HG02623 (cell line): ENCODE results near the gene INPP4A.
A peak's percentile ranks its signal among the peaks of the same experiment; 100 is the strongest.

Experiments
- ATAC-seq: cut with Tn5 transposase; IDR thresholded peaks from one replicate; pipeline ENCODE4 v1.9.1; 2021; ENCODE audit warnings: moderate library complexity; ENCODE audit not compliant: unreplicated experiment

The INPP4A gene

GRCh38 chr2:98509542-98510321, 65.1 kb downstream of the INPP4A start:
- ATAC-seq, result no peak

- no peak for ATAC-seq
These were observed 65.6 kb downstream of the INPP4A start for GRCh38 chr2:98510322-98510662.

GRCh38 chr2:98511981-98512380, 67.3 kb downstream of the INPP4A start:
- ATAC-seq, result no peak

GRCh38 chr2:98512699-98513098, 68.0 kb downstream of the INPP4A start:
- ATAC-seq, result no peak

- no peak for ATAC-seq
These were observed 69.5 kb downstream of the INPP4A start for GRCh38 chr2:98514096-98514639.

GRCh38 chr2:98514879-98515249, 70.2 kb downstream of the INPP4A start:
- no peak for ATAC-seq

GRCh38 chr2:98515250-98515991, 70.8 kb downstream of the INPP4A start:
- peak; percentile 43 for ATAC-seq

GRCh38 chr2:98516571-98516970, 71.9 kb downstream of the INPP4A start:
- no peak for ATAC-seq

GRCh38 chr2:98517636-98518035, 73.0 kb downstream of the INPP4A start:
- ATAC-seq, result no peak

GRCh38 chr2:98518101-98518500, 73.4 kb downstream of the INPP4A start:
- ATAC-seq, result no peak

- no peak for ATAC-seq
These were observed 74.5 kb downstream of the INPP4A start for GRCh38 chr2:98519156-98519555.

GRCh38 chr2:98519851-98520250, 75.2 kb downstream of the INPP4A start:
- no peak for ATAC-seq

- no peak for ATAC-seq
These were observed 76.1 kb downstream of the INPP4A start for GRCh38 chr2:98520806-98521205.

- no peak for ATAC-seq
These were observed 76.6 kb downstream of the INPP4A start for GRCh38 chr2:98521266-98521665.

GRCh38 chr2:98522854-98523253, 78.2 kb downstream of the INPP4A start:
- ATAC-seq, result no peak

- ATAC-seq, result no peak
These were observed 79.5 kb downstream of the INPP4A start for GRCh38 chr2:98524168-98524567.

- no peak for ATAC-seq
These were observed 83.7 kb downstream of the INPP4A start for GRCh38 chr2:98528349-98528748.

GRCh38 chr2:98530114-98530513, 85.5 kb downstream of the INPP4A start:
- ATAC-seq, result no peak

GRCh38 chr2:98532756-98533155, 88.1 kb downstream of the INPP4A start:
- no peak for ATAC-seq

GRCh38 chr2:98533547-98533946, 88.9 kb downstream of the INPP4A start:
- ATAC-seq, result no peak

- no peak for ATAC-seq
These were observed 90.1 kb downstream of the INPP4A start for GRCh38 chr2:98534761-98535160.

GRCh38 chr2:98535971-98536677, 91.5 kb downstream of the INPP4A start:
- ATAC-seq, result no peak
